Esophagus squamous epithelium (tissue), 4 donors: ENCODE data around the gene ZMIZ1.

ENCODE experiments used
- CTCF ChIP-seq, 6 experiments: fragments of 450-650 bp in 4 of 6; fragments of 200-600 bp in 2 of 6; sonication (generic) in 2 of 6; IDR thresholded peaks; one replicate each; pipeline ENCODE4 v1.5.1; 2016 to 2019; ENCODE audit warnings: antibody characterized with exemption in 6 of 6, mild to moderate bottlenecking in 4 of 6, moderate library complexity in 4 of 6
- POLR2A ChIP-seq, 4 donors: fragments of 450-650 bp; IDR thresholded peaks; one replicate each; pipeline ENCODE4 v1.6.1; 2017; ENCODE audit warnings: antibody characterized with exemption in 4 of 4, mild to moderate bottlenecking in 4 of 4, moderate library complexity in 3 of 4

GRCh38 chr10:79097021-79097872, 28.5 kb downstream of the ZMIZ1 start:
- TF ChIP-seq POLR2A (IDR thresholded peaks at IDR 0.05) (no peak), CTCF (IDR thresholded peaks at IDR 0.05) (no peak)
